Muscle layer of duodenum (tissue), 2 donors: ENCODE data around the gene UCK1.

Experiments used
- H3K27ac ChIP-seq: one replicate; pipeline ENCODE4 v1.7.0; 2013; ENCODE audit warnings: mild to moderate bottlenecking, low read length
- H3K27me3 ChIP-seq: one replicate; pipeline ENCODE4 v1.7.0; 2013; ENCODE audit warnings: low read depth, mild to moderate bottlenecking, control low read depth, low read length
- H3K36me3 ChIP-seq, 2 donors: one replicate each; pipeline ENCODE4 v1.7.0; 2013; ENCODE audit warnings: low read length in 2 of 2, control low read depth in 1 of 2, mild to moderate bottlenecking in 1 of 2; ENCODE audit not compliant: insufficient read depth in 2 of 2, control insufficient read depth in 1 of 2
- H3K4me1 ChIP-seq, 2 donors: one replicate each; pipeline ENCODE4 v1.7.0; 2013; ENCODE audit warnings: low read length in 2 of 2, mild to moderate bottlenecking in 2 of 2, control low read depth in 1 of 2, moderate library complexity in 1 of 2; ENCODE audit not compliant: insufficient read depth in 2 of 2, control insufficient read depth in 1 of 2
- H3K4me3 ChIP-seq, 2 donors: one replicate each; pipeline ENCODE4 v1.7.0; 2013; ENCODE audit warnings: low read length in 2 of 2, low read depth in 1 of 2, mild to moderate bottlenecking in 1 of 2
- H3K9me3 ChIP-seq, 2 donors: one replicate each; pipeline ENCODE4 v1.7.0; 2013; ENCODE audit warnings: low read length in 2 of 2, control low read depth in 1 of 2, mild to moderate bottlenecking in 1 of 2; ENCODE audit not compliant: control insufficient read depth in 1 of 2
- donor health status: healthy.

The UCK1 gene

DNA sequence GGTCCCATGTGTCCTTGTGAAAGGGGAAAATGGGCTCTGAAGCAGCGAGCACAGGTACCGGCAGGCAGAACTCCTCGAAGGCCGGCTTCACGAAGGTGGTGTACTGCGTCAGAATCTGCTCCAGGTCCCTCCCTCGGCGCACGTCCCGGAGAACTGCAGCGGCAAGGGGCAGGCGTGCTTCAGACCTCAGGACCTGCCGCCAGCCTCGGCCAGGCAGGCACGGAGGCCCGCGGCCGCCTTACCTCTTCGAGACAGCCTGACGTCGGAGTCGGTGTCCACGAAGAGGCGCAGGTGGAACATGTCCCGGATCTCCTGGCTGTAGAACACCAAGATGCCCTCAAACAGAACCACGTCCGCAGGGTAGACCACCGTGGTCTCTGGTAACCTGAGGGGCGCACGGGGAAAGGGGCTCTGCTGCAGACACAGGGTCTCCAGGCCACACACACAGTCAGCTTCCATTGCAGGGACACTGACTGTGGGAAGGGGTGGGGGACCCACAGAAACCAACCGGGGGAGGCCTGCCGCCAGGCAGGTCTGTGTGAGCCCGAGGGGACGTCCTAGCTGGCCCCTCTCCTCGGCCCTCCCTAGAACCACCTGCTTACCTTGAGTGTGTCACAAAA, 2.1 kb downstream of the UCK1 start:
- Histone ChIP-seq H3K36me3 (peaks cover 29 to 40% of the 10 kb centered on the region in 2 donors), H3K9me3 (no peaks in the 10 kb centered on the region), H3K27ac (no peak overlapping the region), H3K27me3 (no peaks in the 10 kb centered on the region), H3K4me3 (no peak overlapping the region), H3K4me1 (peaks cover 6 to 13% of the 10 kb centered on the region in 2 donors)

DNA sequence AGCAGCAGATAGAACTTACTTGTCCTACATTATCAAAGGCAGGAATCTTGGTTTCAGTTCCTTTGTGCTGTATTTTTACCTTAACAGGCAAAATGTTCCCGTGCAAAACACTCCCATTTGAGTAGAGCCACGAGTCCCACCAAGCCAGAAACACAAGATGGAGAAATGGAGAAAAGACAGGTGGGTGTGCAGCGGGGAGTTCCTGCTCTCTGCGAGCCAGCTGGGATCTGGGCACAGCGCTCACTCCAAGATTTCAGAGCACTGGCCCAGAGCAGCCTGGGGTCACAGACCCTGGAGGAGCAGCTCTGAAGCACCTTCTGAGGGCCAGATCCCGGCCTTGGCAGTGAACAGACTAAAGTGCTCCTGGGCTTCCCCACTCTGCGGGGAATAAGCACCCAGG, 2.9 kb downstream of the UCK1 start:
- H3K4me1 ChIP-seq, result peaks cover 6 to 13% of the 10 kb centered on the region in 2 donors
- no peaks in the 10 kb centered on the region for H3K9me3 ChIP-seq
- H3K27ac ChIP-seq, result no peak overlapping the region
- H3K36me3 ChIP-seq, result peaks cover 35 to 46% of the 10 kb centered on the region in 2 donors
- no peak overlapping the region for H3K4me3 ChIP-seq
- no peaks in the 10 kb centered on the region for H3K27me3 ChIP-seq

DNA sequence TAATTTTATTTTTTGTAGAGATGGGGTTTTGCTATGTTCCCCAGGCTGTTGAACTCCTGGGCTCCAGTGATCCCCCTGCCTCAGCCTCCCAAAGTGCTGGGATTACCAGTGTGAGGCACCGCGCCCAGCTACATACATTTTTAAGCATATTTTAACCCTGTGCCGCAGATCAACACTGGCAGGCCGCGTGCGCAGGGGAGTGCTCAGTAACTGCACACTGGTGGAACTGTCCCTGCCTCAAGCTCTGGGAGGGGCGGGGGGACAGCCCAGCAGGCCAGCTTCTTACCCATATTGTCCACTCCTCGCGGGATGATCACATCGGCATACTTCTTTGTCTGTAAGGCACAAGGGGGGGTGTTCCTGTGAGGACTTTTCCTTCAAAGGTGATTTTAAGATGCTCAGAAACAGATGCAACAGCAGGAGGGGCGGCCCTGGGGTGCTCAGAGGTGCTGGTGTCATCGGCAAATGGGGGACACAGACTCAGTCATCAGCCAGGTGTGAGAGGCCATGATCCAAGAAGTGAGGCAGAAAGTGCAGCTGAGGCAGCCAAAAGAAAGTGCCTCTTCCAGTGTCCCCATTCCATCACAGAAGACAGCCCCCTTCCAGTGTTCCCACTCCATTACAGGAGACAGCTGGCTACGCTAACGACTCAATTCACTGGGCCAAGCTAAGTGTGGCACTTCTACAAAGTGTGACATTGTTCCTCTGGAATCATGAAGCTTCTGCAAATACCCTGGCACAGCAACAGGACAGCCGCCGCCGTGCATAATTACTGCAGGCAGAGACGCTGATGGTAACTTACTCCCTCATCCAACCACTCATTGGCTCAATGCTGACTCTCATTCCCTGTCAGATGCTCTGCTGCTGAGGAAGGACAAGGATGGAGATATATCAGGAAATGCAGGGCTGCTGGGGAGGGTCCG, 5.2 kb downstream of the UCK1 start:
- Histone ChIP-seq H3K9me3 (no peaks in the 10 kb centered on the region), H3K4me1 (peaks cover 6 to 13% of the 10 kb centered on the region in 2 donors), H3K4me3 (no peak overlapping the region), H3K27me3 (no peaks in the 10 kb centered on the region), H3K36me3 (peaks cover 48 to 68% of the 10 kb centered on the region in 2 donors), H3K27ac (no peak overlapping the region)

DNA sequence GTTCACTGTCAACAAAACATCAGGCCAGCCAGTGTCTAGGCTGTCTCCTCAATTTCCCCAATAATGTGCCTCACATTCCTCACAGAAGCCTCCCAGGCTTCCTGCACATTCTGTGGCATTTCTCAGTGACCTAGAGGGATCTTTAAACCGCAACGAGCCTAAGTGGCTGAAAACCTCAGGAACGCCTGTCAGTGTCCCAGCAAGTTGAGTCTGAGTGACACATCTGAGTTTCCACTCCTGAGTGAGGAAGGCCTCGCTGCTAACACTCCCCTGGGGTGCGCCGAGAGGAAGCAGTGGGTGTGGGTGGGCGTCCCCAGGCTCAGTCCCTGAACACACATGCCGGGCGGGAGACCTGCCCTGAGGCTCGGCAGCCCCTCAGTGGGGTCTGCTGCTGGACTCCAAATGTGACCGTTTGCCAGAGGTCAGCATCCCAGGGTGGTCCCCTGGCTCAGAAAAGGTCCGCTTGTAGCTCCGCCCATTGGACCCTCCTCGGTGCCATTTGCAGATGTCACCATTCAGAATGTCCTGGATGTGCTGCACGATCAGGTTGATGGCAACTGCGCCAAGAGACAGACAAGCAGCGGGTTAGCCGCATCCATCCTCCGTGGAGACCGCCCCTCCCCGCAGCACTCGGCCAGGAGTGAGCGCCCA, 6.3 kb downstream of the UCK1 start:
- peaks cover 0 to 6% of the 10 kb centered on the region in 2 donors for H3K4me1 ChIP-seq
- no peak overlapping the region for H3K4me3 ChIP-seq
- H3K27me3 ChIP-seq, result no peaks in the 10 kb centered on the region
- no peaks in the 10 kb centered on the region for H3K9me3 ChIP-seq
- peaks cover 59 to 79% of the 10 kb centered on the region in 2 donors for H3K36me3 ChIP-seq
- H3K27ac ChIP-seq, result no peak overlapping the region

DNA sequence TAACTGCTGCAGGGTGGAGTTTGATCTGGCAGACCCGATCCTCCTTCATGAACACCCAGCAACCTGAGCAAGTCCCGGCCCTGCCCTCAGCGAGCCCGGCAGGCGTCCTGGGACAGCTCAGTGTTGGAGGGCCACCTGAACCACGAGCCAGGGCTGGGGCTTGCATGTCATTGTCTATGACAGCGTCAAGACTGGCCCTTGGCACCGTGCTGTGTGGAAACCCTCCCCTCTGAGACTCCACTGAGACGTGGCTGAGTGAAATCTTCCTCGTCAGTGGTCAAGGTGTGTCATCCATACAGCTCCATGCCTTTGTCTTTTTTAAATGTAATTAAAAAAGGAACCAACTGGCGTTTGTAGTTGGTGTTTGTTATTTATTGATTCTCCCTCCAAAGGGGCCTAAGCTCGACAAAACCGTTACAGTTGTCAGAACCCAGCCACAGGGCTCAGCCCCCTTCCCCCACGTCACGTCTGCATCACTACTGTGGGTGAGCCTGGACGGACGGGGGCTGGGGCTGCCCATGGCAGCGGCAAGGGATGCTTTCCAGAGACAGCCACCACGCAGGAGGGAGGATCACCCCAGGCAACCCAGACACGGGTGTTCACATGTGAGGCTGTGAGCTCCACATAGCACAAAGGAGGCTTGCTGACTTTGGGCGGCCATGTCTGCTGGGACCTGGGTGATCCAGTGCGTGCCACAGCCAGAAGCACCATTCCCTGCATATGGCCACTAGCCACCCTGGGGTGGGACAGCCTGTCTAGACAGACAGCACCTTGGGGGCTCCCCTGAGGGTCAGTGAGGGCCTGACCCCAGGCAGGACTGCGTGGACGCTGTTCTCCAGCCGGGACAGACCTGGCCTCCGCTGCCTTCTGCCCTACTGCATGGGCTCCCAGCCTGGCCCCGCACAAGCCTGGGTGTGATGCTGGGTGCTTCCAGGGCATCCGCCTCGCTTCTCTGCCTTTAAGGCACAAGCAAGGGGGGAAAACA, 7.3 kb downstream of the UCK1 start:
- H3K27ac ChIP-seq, result no peak overlapping the region
- H3K4me3 ChIP-seq, result no peak overlapping the region
- H3K9me3 ChIP-seq, result no peaks in the 10 kb centered on the region
- no peaks in the 10 kb centered on the region for H3K4me1 ChIP-seq
- peaks cover 65 to 81% of the 10 kb centered on the region in 2 donors for H3K36me3 ChIP-seq
- H3K27me3 ChIP-seq, result no peaks in the 10 kb centered on the region

DNA sequence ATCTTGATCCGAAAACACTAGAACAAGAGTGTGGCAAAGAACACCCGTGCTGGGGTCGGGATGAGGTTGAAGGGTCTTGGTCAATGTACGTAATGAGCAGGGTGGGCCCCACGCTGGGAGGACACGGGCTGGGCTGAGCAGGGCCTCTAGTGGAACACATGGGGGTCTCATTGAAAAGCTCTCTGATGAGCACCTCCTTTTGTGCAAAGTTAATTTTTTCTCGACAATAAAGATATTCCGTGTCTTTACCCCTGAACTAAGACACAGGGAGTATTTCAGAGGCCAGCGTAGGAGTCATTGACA, 8.0 kb downstream of the UCK1 start:
- Histone ChIP-seq H3K4me1 (peaks cover 0 to 6% of the 10 kb centered on the region in 2 donors), H3K4me3 (no peak overlapping the region), H3K9me3 (no peaks in the 10 kb centered on the region), H3K27ac (no peak overlapping the region), H3K27me3 (no peaks in the 10 kb centered on the region), H3K36me3 (peaks cover 64 to 80% of the 10 kb centered on the region in 2 donors)

DNA sequence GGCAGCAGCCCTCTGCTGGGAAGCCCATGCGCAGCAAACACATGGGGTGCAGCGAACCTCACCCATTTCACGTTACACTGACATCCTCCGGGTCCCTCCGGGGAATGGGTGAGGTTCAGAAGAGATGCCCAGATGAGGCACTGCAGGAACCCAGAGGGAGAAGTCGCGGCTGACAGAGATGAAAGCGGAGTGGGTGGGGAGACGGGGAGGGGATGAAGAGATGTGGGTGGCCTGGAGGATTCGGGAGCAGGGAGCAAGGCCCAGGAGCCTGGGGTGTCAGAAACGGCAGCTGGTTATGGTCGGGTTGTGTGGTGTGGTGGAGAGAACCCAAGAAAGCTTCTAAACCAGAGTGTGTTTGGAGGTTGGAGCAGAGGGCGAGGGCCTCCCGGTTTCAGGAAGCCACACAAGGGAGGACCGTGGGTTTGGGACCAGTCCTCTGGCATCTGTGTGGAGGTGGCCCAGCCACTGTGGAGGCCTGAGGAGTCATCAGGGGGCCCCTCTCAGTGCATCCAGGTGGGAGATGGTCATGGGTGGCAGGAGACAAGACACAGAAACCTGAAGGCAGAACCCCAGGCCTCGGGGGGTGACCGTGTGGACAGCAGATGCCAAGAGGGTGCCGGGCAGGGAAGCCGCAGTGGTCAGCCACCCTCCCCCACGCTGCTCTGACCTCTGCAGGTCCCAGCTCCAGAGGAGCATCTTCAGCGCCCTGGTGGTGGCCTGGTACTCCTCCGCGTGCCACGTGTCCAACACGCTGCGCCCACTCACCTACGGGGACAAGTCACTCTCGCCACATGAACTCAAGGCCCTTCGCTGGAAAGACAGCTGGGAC, 8.6 kb downstream of the UCK1 start:
- H3K27ac ChIP-seq, result no peak overlapping the region
- H3K4me3 ChIP-seq, result no peak overlapping the region
- peaks cover 64 to 78% of the 10 kb centered on the region in 2 donors for H3K36me3 ChIP-seq

DNA sequence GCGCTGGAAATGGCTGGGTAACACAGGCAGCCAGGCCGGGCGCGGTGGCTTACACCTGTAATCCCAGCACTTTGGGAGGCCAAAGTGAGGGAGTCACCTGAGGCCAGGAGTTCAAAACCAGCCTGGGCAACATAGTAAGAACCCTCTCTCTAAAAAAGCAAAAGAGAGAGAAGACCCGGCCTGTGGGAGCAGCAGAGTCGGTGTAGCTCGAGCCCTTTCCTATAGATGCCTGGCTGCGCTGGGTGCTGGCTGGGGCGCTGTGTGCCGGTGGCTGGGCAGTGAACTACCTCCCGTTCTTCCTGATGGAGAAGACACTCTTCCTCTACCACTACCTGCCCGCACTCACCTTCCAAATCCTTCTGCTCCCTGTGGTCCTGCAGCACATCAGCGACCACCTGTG, 9.2 kb downstream of the UCK1 start:
- H3K36me3 ChIP-seq, result peaks cover 66 to 80% of the 10 kb centered on the region in 2 donors

More for the DNA sequence above, 8.6 kb downstream of the UCK1 start:
- no peaks in the 10 kb centered on the region for H3K27me3 ChIP-seq
- no peaks in the 10 kb centered on the region for H3K9me3 ChIP-seq
- peaks cover 0 to 10% of the 10 kb centered on the region in 2 donors for H3K4me1 ChIP-seq

DNA sequence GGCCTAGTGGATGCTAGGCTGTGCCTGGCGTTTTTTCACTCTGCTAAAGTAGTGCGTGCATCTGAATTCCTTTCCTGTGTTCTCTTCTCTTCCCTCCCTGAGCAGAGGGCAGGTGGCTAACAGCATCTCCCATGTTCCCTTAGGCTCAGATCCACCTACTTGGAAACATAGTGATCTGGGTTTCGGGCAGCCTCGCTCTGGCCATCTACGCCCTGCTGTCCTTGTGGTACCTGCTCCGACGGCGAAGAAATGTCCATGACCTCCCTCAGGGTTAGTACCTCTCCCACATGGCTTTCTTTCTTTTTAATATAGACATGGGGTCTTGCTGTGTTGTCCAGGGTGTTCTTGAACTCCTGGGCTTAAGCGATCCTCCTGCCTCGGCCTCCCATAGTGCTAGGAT, 9.9 kb downstream of the UCK1 start:
- Histone ChIP-seq H3K4me1 (peaks cover 0 to 16% of the 10 kb centered on the region in 2 donors), H3K9me3 (no peaks in the 10 kb centered on the region), H3K4me3 (no peak overlapping the region), H3K27ac (no peak overlapping the region), H3K27me3 (no peaks in the 10 kb centered on the region), H3K36me3 (peaks cover 66 to 80% of the 10 kb centered on the region in 2 donors)

More for the DNA sequence above, 9.2 kb downstream of the UCK1 start:
- no peak overlapping the region for H3K27ac ChIP-seq
- no peak overlapping the region for H3K4me3 ChIP-seq
- H3K4me1 ChIP-seq, result peaks cover 0 to 13% of the 10 kb centered on the region in 2 donors
- no peaks in the 10 kb centered on the region for H3K9me3 ChIP-seq
- no peaks in the 10 kb centered on the region for H3K27me3 ChIP-seq

DNA sequence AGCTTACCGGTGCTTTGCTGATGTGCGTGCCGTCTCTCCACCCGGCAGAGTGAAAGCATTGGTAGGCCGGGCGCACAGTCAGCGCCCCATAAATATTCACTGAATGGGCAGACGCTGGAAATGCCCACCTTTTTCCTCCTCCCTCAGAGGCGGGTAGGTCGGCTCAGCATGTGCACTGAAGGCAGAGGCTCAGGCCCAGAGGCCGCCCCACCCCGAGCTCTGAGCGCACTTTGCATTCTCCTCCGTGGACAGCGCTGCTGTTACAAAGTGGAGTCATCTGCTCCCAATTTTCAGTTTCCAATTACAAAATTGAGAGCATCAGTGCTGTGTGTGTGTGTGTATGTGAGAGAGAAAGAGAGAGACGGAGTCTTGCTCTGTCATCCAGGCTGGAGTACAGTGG, 10.6 kb downstream of the UCK1 start:
- Histone ChIP-seq H3K4me1 (peaks cover 0 to 16% of the 10 kb centered on the region in 2 donors), H3K27ac (no peak overlapping the region), H3K27me3 (no peaks in the 10 kb centered on the region), H3K36me3 (peaks cover 65 to 84% of the 10 kb centered on the region in 2 donors), H3K4me3 (no peak overlapping the region), H3K9me3 (no peaks in the 10 kb centered on the region)
